ENCODE data around the gene KCNK10.

KCNK10 gene

DNA sequence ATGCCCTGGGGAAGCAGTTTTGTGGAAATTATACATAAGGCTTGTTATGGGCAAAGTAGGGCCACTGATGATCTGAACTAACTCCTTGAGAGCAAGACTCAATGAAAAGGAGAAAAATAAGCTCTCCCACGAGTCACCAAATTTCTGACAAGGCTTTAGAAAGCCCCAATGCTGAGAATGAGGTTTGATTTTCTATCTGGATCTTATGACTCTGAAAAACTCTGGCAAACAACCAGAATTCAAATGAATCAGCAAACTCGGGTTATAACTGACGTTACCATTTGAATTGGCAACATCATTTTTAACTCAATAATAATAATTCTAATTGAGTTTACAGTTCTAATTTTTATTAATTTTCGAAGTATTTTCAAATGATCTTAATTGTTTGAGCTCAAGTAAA, 79.1 kb downstream of the KCNK10 start:
- DNase-seq (ENCODE audit: low read depth), result no peak
- H3K4me3 ChIP-seq (ENCODE audit: low read depth, low read length), result no peak overlapping the region
- TF ChIP-seq, protein P1, sequence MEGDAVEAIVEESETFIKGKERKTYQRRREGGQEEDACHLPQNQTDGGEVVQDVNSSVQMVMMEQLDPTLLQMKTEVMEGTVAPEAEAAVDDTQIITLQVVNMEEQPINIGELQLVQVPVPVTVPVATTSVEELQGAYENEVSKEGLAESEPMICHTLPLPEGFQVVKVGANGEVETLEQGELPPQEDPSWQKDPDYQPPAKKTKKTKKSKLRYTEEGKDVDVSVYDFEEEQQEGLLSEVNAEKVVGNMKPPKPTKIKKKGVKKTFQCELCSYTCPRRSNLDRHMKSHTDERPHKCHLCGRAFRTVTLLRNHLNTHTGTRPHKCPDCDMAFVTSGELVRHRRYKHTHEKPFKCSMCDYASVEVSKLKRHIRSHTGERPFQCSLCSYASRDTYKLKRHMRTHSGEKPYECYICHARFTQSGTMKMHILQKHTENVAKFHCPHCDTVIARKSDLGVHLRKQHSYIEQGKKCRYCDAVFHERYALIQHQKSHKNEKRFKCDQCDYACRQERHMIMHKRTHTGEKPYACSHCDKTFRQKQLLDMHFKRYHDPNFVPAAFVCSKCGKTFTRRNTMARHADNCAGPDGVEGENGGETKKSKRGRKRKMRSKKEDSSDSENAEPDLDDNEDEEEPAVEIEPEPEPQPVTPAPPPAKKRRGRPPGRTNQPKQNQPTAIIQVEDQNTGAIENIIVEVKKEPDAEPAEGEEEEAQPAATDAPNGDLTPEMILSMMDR (IDR thresholded peaks at IDR 0.05; ENCODE audit: low read depth, low read length), result no peak
- TF ChIP-seq, protein P2, sequence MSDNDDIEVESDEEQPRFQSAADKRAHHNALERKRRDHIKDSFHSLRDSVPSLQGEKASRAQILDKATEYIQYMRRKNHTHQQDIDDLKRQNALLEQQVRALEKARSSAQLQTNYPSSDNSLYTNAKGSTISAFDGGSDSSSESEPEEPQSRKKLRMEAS (IDR thresholded peaks at IDR 0.05; ENCODE audit: low read depth, low read length), result no peak
- TF ChIP-seq POLR2A (IDR thresholded peaks at IDR 0.05; ENCODE audit: extremely low read depth, insufficient read length) (no peak), MYC (IDR thresholded peaks at IDR 0.05; ENCODE audit: low read depth, low read length) (no peak)

DNA sequence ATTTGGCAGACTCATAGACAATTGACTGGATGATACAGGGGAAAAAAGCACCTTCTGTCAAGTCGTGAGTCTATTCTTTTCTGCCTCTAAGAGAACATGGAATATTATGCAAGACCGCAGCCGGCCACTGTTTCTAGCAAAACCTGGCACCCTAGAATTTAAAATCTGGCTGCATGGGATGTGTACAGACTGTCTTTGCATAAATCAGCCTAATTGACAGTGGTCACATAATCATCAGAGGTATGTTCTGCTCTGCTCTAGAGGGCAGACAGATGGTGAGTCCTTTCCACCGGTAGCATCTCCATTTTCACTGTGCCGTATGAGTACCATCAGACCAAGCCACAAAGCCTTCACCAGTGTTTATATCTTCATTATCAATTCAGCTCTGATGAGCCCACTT, 80.6 kb downstream of the KCNK10 start:
- H3K4me3 ChIP-seq (ENCODE audit: low read depth, low read length), result no peak overlapping the region
- TF ChIP-seq, protein P1 (IDR thresholded peaks at IDR 0.05; ENCODE audit: low read depth, low read length), result no peak
- TF ChIP-seq MYC (IDR thresholded peaks at IDR 0.05; ENCODE audit: low read depth, low read length) (no peak), POLR2A (IDR thresholded peaks at IDR 0.05; ENCODE audit: extremely low read depth, insufficient read length) (no peak)
- TF ChIP-seq, protein P2 (IDR thresholded peaks at IDR 0.05; ENCODE audit: low read depth, low read length), result no peak
- no peak for DNase-seq (ENCODE audit: low read depth)

DNA sequence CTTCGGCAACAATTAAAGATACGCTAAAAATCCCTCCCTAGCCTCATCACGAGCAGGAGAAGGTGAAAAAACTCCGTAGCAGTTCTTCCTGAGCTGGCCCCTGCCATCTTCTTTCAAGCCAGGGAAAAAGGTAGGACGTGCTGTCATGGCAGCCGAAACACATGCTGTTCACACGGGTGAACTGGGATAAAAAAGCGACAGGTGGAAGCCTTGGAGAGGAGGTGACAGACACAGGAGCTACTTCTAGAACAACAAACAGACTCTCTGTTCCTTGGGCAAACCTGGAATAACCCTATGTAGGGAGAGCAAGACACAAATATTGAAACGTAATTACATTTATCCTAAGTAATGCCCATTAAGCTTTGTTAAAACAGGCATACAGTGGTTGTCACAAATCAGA, 81.3 kb downstream of the KCNK10 start:
- TF ChIP-seq POLR2A (IDR thresholded peaks at IDR 0.05; ENCODE audit: extremely low read depth, insufficient read length), result no peak
- H3K4me3 ChIP-seq (ENCODE audit: low read depth, low read length), result no peak overlapping the region
- DNase-seq (ENCODE audit: low read depth), result no peak

DNA sequence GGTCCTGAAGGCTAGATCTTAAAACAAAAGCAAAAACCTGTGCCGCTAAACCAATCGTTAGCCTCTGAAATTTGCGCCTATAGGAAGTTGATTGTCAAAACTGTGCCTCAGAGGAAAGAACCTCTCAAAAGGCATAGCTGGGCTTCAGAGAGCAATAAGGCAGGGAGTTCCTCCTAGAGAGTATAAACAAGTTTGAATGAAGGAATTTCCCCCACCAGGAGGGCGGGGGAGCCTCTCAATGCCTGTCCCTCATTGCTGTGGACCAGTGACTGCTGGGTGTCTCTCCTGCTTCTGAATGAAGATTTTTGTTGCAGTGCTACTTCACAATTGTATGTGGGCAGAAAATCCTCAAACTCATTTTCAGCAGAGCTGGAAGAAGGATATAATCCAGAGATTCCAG, 88.6 kb downstream of the KCNK10 start:
- TF ChIP-seq, protein P2 (IDR thresholded peaks at IDR 0.05; ENCODE audit: low read depth, low read length), result no peak
- TF ChIP-seq MYC (IDR thresholded peaks at IDR 0.05; ENCODE audit: low read depth, low read length) (no peak), POLR2A (IDR thresholded peaks at IDR 0.05; ENCODE audit: extremely low read depth, insufficient read length) (no peak)
- TF ChIP-seq, protein P1 (IDR thresholded peaks at IDR 0.05; ENCODE audit: low read depth, low read length), result no peak
- DNase-seq (ENCODE audit: low read depth), result no peak
- no peak overlapping the region for H3K4me3 ChIP-seq (ENCODE audit: low read depth, low read length)

DNA sequence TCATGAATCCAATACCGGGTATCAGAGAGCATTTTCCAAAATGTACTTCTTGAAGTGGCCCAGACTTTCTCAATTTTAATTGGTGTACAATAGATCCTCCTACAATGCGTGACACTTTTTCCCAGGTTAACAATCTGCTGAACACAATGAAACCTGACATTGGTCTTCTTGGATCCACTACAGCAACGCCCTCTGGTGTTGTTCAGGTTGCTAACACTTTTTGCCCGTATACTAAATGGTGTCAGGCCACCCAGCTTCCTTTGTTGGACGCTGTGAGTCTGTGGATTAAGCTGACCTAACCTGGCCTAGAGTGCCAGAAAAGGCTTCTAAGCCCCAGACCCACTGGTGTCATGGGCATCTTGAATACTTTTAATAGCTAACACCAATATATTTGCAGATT, 89.2 kb downstream of the KCNK10 start:
- TF ChIP-seq POLR2A (IDR thresholded peaks at IDR 0.05; ENCODE audit: extremely low read depth, insufficient read length), result no peak
- TF ChIP-seq, protein P2 (IDR thresholded peaks at IDR 0.05; ENCODE audit: low read depth, low read length), result no peak
- TF ChIP-seq, protein P1 (IDR thresholded peaks at IDR 0.05; ENCODE audit: low read depth, low read length), result peak; percentile 32
- DNase-seq (ENCODE audit: low read depth), result peak; percentile 29

DNA sequence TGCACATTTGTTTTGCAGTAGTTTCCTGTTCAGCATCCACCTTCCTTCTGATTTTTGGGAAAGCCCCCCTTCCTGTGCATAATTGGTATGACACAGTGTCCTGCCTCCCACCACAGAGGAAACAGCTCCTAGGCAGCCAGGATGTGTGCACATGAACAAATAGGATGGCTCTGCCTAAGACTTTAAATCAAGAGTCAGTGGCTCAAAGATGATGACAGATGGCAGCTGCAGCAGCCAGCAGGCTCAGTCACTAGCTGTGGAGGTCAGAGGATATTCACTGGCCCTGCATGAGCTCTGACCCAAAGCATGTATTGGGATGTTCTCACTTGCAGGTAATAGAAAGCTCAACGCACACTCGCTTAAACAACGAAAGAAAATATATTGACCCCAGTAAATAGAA, 90.3 kb downstream of the KCNK10 start:
- H3K4me3 ChIP-seq (ENCODE audit: low read depth, low read length), result no peak overlapping the region
- TF ChIP-seq POLR2A (IDR thresholded peaks at IDR 0.05; ENCODE audit: extremely low read depth, insufficient read length), result no peak
- TF ChIP-seq, protein P2 (IDR thresholded peaks at IDR 0.05; ENCODE audit: low read depth, low read length), result no peak
- TF ChIP-seq, protein P1 (IDR thresholded peaks at IDR 0.05; ENCODE audit: low read depth, low read length), result no peak
- TF ChIP-seq MYC (IDR thresholded peaks at IDR 0.05; ENCODE audit: low read depth, low read length), result no peak
- DNase-seq (ENCODE audit: low read depth), result no peak

More for the DNA sequence above, 89.2 kb downstream of the KCNK10 start:
- H3K4me3 ChIP-seq (ENCODE audit: low read depth, low read length), result no peak overlapping the region
